GM12865 (cell line): ENCODE data around the gene BAHCC1.

Experiments used
- DNase-seq: peaks from one replicate; pipeline ENCODE4 v3.0.0; 2010; ENCODE audit warnings: low read depth
- H3K4me3 ChIP-seq: 2 replicates; pipeline ENCODE4 v1.5.1; 2011; ENCODE audit warnings: mild to moderate bottlenecking, low read depth, low read length, control low read depth
- CTCF ChIP-seq: IDR thresholded peaks from 2 replicates; pipeline ENCODE4 v1.5.1; 2011; ENCODE audit warnings: low read length, control low read depth, low read depth, inconsistent platforms; ENCODE audit not compliant: insufficient read depth; ENCODE audit errors: missing control alignments

BAHCC1 gene

GRCh38 chr17:81413497-81414135 lies 18.4 kb downstream of the BAHCC1 start:
- no peak overlapping the region for H3K4me3 ChIP-seq
- TF ChIP-seq CTCF, result no peak
- no peak for DNase-seq

- TF ChIP-seq CTCF, result no peak
- H3K4me3 ChIP-seq, result no peak overlapping the region
- no peak for DNase-seq
These were observed 19.7 kb downstream of the BAHCC1 start for GRCh38 chr17:81414756-81415516.

- DNase-seq, result no peak
These were observed 20.4 kb downstream of the BAHCC1 start for GRCh38 chr17:81415681-81416080.

GRCh38 chr17:81416612-81417011 lies 21.4 kb downstream of the BAHCC1 start:
- DNase-seq, result no peak
- H3K4me3 ChIP-seq, result no peak overlapping the region
- no peak for TF ChIP-seq CTCF

More at GRCh38 chr17:81415681-81416080, 20.4 kb downstream of the BAHCC1 start:
- TF ChIP-seq CTCF, result no peak
- no peak overlapping the region for H3K4me3 ChIP-seq

- no peak for TF ChIP-seq CTCF
- H3K4me3 ChIP-seq, result no peak overlapping the region
- DNase-seq, result no peak
These were observed 22.0 kb downstream of the BAHCC1 start for GRCh38 chr17:81417049-81417878.

GRCh38 chr17:81417879-81418709 lies 22.8 kb downstream of the BAHCC1 start:
- TF ChIP-seq CTCF, result no peak
- no peak for DNase-seq
- no peak overlapping the region for H3K4me3 ChIP-seq
